Stimulated activated CD4-positive, alpha-beta T cell treated with anti-CD3 and anti-CD28 coated beads, TNF-alpha, amount 100 ng/mL, for 4 hours (primary cell): Measurements from ENCODE around the gene OR2F1.

Experiments used
- DNase-seq, 3 experiments: peaks; one replicate each; pipeline ENCODE4 v3.0.0-alpha.2; 2020; ENCODE audit warnings: low read depth in 3 of 3

The OR2F1 gene

GRCh38 chr7:143954544-143954943, at the start of gene OR2F1:
OR2F1 (plus strand) TSS chr7:143954844; CDS start chr7:143959971, 5,127 bp downstream.
- no peak for DNase-seq

GRCh38 chr7:143905509-143905908, 49.1 kb upstream of the OR2F1 start:
- DNase-seq, result no peak

GRCh38 chr7:143906151-143906550, 48.5 kb upstream of the OR2F1 start:
- DNase-seq, result no peak

GRCh38 chr7:143906895-143907294, 47.7 kb upstream of the OR2F1 start:
- DNase-seq, result no peak

- no peak for DNase-seq
Measured at GRCh38 chr7:143908120-143908519, 46.5 kb upstream of the OR2F1 start.

GRCh38 chr7:143909863-143910262, 44.8 kb upstream of the OR2F1 start:
- DNase-seq, result no peak

- DNase-seq, result no peak
Measured at GRCh38 chr7:143910473-143911248, 44.0 kb upstream of the OR2F1 start.

- no peak for DNase-seq
Measured at GRCh38 chr7:143913945-143914615, 40.6 kb upstream of the OR2F1 start.

GRCh38 chr7:143914938-143915652, 39.5 kb upstream of the OR2F1 start:
- no peak for DNase-seq

- no peak for DNase-seq
Measured at GRCh38 chr7:143924851-143925250, 29.8 kb upstream of the OR2F1 start.

- DNase-seq, result no peak
Measured at GRCh38 chr7:143929224-143929920, 25.3 kb upstream of the OR2F1 start.

- no peak for DNase-seq
Measured at GRCh38 chr7:143931739-143932138, 22.9 kb upstream of the OR2F1 start.

- no peak for DNase-seq
Measured at GRCh38 chr7:143934526-143935325, 19.9 kb upstream of the OR2F1 start, which contains the start of gene OR2F2. OR2F2 (plus strand) TSS chr7:143935233; CDS start chr7:143935233, 0 bp downstream.

- DNase-seq, result no peak
Measured at GRCh38 chr7:143936087-143937009, 18.3 kb upstream of the OR2F1 start.

GRCh38 chr7:143938379-143939243, 16.0 kb upstream of the OR2F1 start:
- DNase-seq, result no peak

- DNase-seq, result no peak
Measured at GRCh38 chr7:143945423-143945822, 9.2 kb upstream of the OR2F1 start.

GRCh38 chr7:143947111-143947510, 7.5 kb upstream of the OR2F1 start:
- no peak for DNase-seq

GRCh38 chr7:143948733-143949132, 5.9 kb upstream of the OR2F1 start:
- DNase-seq, result no peak

- no peak for DNase-seq
Measured at GRCh38 chr7:143953421-143953820, 1.2 kb upstream of the OR2F1 start.
